ENCODE data around the gene ZNF260. TPM values are rescaled to one million over a fixed set of nuclear protein-coding genes. Genes with fewer than 3 reads are reported as not detected.
A peak's percentile ranks its signal among the peaks of the same experiment; 100 is the strongest.

ZNF260 gene
- total RNA-seq, result 10 to 100 TPM; 14.2 to 15.4 TPM
- polyA plus RNA-seq (ENCODE audit: insufficient read depth, low read depth, low replicate concordance), result 5.7 TPM
- long read RNA-seq, donor 1, full-length matches to known transcripts, result 10 of 10 reads
- long read RNA-seq, donor 1, partial matches to known transcripts, result 0 of 10 reads
- long read RNA-seq, donor 1, other reads (novel, unspliced or antisense), result 0 of 10 reads
- long read RNA-seq, donor 2, full-length matches to known transcripts, result 5 of 5 reads
- long read RNA-seq, donor 2, partial matches to known transcripts, result 0 of 5 reads
- long read RNA-seq, donor 2, other reads (novel, unspliced or antisense), result 0 of 5 reads

GRCh38 chr19:36528194-36528920, at the start of gene ZNF260:
Gene ZNF260 (minus strand): TSS chr19:36528271. CDS start chr19:36515238, 13,033 bp downstream.
- Histone ChIP-seq H3K4me3 (peak within 1 kb of the TSS; percentile 66 to 68), H3K4me1 (peaks cover 10% of the 10 kb centered on the region), H3K9me3 (no peaks in the 10 kb centered on the region), H3K36me3 (ENCODE audit: low read depth, missing control alignments) (no peaks in the 10 kb centered on the region), H3K27ac (peak within 1 kb of the TSS; percentile 90 to 93), H3K27me3 (no peaks in the 10 kb centered on the region)
- DNase-seq, result peak; percentile 98
- intact Hi-C loops (cut with DNase I; ENCODE audit: low total_unique reads), result no loop called here
- 0 to 1% methylated on average over 22 to 55 of the region's 55 CpGs for WGBS, 2 donors
- TF ChIP-seq CTCF (IDR thresholded peaks at IDR 0.05) (peak in 2 of 3 experiments; percentile 9 to 11), POLR2A (IDR thresholded peaks at IDR 0.05) (no peak)

GRCh38 chr19:36577271-36577996, 49.4 kb upstream of the ZNF260 start:
- TF ChIP-seq CTCF (IDR thresholded peaks at IDR 0.05) (no peak), POLR2A (IDR thresholded peaks at IDR 0.05) (no peak)
- Histone ChIP-seq H3K9me3 (no peaks in the 10 kb centered on the region), H3K27ac (no peak overlapping the region), H3K27me3 (no peaks in the 10 kb centered on the region), H3K36me3 (ENCODE audit: low read depth, missing control alignments) (no peaks in the 10 kb centered on the region), H3K4me3 (no peak overlapping the region), H3K4me1 (peaks cover 5% of the 10 kb centered on the region)
- intact Hi-C loops (cut with DNase I; ENCODE audit: low total_unique reads), result no loop called here
- no peak for DNase-seq
- WGBS, 2 donors, result 90 to 97% methylated on average over 3 of the region's 3 CpGs

GRCh38 chr19:36574741-36575140, 46.7 kb upstream of the ZNF260 start:
- 65 to 72% methylated on average over 2 of the region's 2 CpGs for WGBS, 2 donors
- intact Hi-C loops (cut with DNase I; ENCODE audit: low total_unique reads), result no loop called here
- Histone ChIP-seq H3K9me3 (no peaks in the 10 kb centered on the region), H3K27ac (no peak overlapping the region), H3K27me3 (no peaks in the 10 kb centered on the region), H3K4me3 (no peak overlapping the region), H3K4me1 (peaks cover 8% of the 10 kb centered on the region), H3K36me3 (ENCODE audit: low read depth, missing control alignments) (no peaks in the 10 kb centered on the region)
- no peak for TF ChIP-seq POLR2A (IDR thresholded peaks at IDR 0.05)
- TF ChIP-seq CTCF (IDR thresholded peaks at IDR 0.05), result no peak
- no peak for DNase-seq

- Histone ChIP-seq H3K4me1 (peaks cover 8% of the 10 kb centered on the region), H3K9me3 (no peaks in the 10 kb centered on the region), H3K4me3 (peak overlapping the region; percentile 88 to 96), H3K27ac (peak overlapping the region; percentile 84 to 87), H3K36me3 (ENCODE audit: low read depth, missing control alignments) (no peaks in the 10 kb centered on the region), H3K27me3 (no peaks in the 10 kb centered on the region)
- 19 to 24% methylated on average over 18 of the region's 18 CpGs for WGBS, 2 donors
- intact Hi-C loops (cut with DNase I; ENCODE audit: low total_unique reads), result no loop called here
- TF ChIP-seq CTCF (IDR thresholded peaks at IDR 0.05) (no peak), POLR2A (IDR thresholded peaks at IDR 0.05) (no peak)
- DNase-seq, result peak; percentile 31
These were observed 46.0 kb upstream of the ZNF260 start for GRCh38 chr19:36573895-36574720.

Measured in testis (tissue), 5 donors.